HEK293T (cell line): ENCODE measurements around the gene NCOA4.

Experiments used
- ARNT ChIP-seq: fragments of 450-650 bp; IDR thresholded peaks from 2 replicates; pipeline ENCODE4 v1.6.1; 2017; ENCODE audit warnings: mild to moderate bottlenecking
- BHLHE40 ChIP-seq: fragments of 450-650 bp; IDR thresholded peaks from 2 replicates; pipeline ENCODE4 v1.6.1; 2016; ENCODE audit warnings: mild to moderate bottlenecking, moderate library complexity, borderline replicate concordance
- FOXA1 ChIP-seq: fragments of 450-650 bp; IDR thresholded peaks from 2 replicates; pipeline ENCODE4 v1.6.1; 2016; ENCODE audit warnings: mild to moderate bottlenecking
- FOXK2 ChIP-seq: fragments of 450-650 bp; IDR thresholded peaks from 2 replicates; pipeline ENCODE4 v1.6.1; 2016; ENCODE audit warnings: mild to moderate bottlenecking
- FOXM1 ChIP-seq: fragments of 450-650 bp; IDR thresholded peaks from 2 replicates; pipeline ENCODE4 v1.6.1; 2017; ENCODE audit warnings: mild to moderate bottlenecking, borderline replicate concordance
- HDGF ChIP-seq: fragments of 450-650 bp; IDR thresholded peaks from 2 replicates; pipeline ENCODE4 v1.6.1; 2017; ENCODE audit warnings: antibody characterized with exemption, borderline replicate concordance
- SP1 ChIP-seq: fragments of 450-650 bp; IDR thresholded peaks from 2 replicates; pipeline ENCODE4 v1.6.1; 2017
- SUZ12 ChIP-seq: fragments of 450-650 bp; IDR thresholded peaks from 2 replicates; pipeline ENCODE4 v1.6.1; 2016; ENCODE audit warnings: mild to moderate bottlenecking
- TARDBP ChIP-seq: fragments of 450-650 bp; IDR thresholded peaks from 2 replicates; pipeline ENCODE4 v1.6.1; 2016
- ZNF384 ChIP-seq: fragments of 450-650 bp; IDR thresholded peaks from 2 replicates; pipeline ENCODE4 v1.6.1; 2016
- TF ChIP-seq, protein P1 (sequence below): fragments of 450-650 bp; IDR thresholded peaks from 2 replicates; pipeline ENCODE4 v1.6.1; 2016

DNA sequence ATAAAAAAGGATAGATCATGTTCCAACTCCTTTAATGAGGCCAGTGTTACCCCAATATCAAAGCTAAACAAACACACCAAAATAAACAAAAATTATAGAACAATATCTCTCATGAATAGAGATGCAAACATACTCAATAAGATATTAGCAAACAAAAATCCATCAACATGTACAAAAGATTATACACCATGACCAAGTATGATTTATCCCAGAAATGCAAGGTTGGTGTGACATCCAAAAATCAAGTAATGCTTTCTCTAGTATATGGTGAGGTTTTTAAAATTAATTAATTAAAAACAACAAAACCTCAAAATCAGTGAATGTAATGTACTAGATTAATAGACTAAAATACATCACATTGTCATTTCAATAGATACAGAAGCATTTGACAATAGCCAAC lies 26.6 kb upstream of the NCOA4 start:
- TF ChIP-seq, protein P1, sequence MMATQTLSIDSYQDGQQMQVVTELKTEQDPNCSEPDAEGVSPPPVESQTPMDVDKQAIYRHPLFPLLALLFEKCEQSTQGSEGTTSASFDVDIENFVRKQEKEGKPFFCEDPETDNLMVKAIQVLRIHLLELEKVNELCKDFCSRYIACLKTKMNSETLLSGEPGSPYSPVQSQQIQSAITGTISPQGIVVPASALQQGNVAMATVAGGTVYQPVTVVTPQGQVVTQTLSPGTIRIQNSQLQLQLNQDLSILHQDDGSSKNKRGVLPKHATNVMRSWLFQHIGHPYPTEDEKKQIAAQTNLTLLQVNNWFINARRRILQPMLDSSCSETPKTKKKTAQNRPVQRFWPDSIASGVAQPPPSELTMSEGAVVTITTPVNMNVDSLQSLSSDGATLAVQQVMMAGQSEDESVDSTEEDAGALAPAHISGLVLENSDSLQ, result no peak
- no peak for TF ChIP-seq BHLHE40
- TF ChIP-seq ARNT, result no peak
- no peak for TF ChIP-seq FOXA1
- TF ChIP-seq TARDBP, result no peak
- no peak for TF ChIP-seq FOXM1
- TF ChIP-seq SUZ12, result no peak
- TF ChIP-seq SP1, result no peak
- no peak for TF ChIP-seq FOXK2
- no peak for TF ChIP-seq ZNF384
- TF ChIP-seq HDGF, result no peak
